ENCODE results near the gene BID. TPM values are rescaled to one million over a fixed set of nuclear protein-coding genes. Genes with fewer than 3 reads are reported as not detected.

The BID gene
- total RNA-seq, 1 donor from 2014 or later = 10.4 TPM

DNA sequence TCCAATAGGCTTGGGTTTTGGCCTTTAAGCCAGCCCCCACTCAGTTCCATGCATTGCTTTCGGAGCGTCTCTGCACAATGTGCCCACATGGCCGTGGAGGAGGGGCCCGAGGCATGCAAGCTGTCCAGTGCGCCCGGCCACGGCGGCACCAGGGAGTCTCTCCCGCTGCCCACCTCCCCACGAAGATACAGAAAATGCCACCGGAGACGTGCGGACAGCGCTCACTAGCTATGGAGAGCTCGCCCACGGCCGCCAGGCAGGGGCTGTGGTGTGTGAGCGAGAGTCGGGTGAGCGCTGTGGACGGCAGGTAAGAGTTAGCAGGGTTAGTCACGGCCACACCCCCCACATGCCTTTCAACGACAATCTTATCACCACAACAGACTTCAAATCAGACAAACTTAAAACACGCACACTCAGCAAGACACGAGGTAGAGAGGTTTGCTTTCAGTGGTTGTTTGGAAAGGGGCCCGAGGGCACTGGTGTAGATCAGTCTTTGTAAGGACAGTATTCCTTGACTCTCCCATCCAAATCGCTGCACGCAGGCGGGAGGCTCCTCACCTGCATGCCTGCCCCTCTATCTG, 18.7 kb upstream of the BID start:
- H3K27ac ChIP-seq (ENCODE audit: low read depth, low read length) = no peak overlapping the region
- H3K36me3 ChIP-seq (ENCODE audit: control insufficient read depth in 3 of 3, insufficient read depth in 3 of 3, low read length in 3 of 3) = peaks cover 39 to 47% (median 45%) of the 10 kb centered on the region in 3 donors
- no peaks in the 10 kb centered on the region for H3K4me1 ChIP-seq (ENCODE audit: control insufficient read depth in 3 of 3, insufficient read depth in 3 of 3, low read length in 3 of 3)
- no peaks in the 10 kb centered on the region for H3K27me3 ChIP-seq (ENCODE audit: control insufficient read depth in 3 of 3, insufficient read depth in 3 of 3, low read length in 3 of 3)
- no peak overlapping the region for H3K4me3 ChIP-seq (ENCODE audit: low read length in 3 of 3)
- no peak overlapping the region for H3K9ac ChIP-seq (ENCODE audit: low read depth in 1 of 3, low read length in 3 of 3)
- H3K9me3 ChIP-seq (ENCODE audit: control insufficient read depth in 3 of 3, low read length in 3 of 3) = no peaks in the 10 kb centered on the region

DNA sequence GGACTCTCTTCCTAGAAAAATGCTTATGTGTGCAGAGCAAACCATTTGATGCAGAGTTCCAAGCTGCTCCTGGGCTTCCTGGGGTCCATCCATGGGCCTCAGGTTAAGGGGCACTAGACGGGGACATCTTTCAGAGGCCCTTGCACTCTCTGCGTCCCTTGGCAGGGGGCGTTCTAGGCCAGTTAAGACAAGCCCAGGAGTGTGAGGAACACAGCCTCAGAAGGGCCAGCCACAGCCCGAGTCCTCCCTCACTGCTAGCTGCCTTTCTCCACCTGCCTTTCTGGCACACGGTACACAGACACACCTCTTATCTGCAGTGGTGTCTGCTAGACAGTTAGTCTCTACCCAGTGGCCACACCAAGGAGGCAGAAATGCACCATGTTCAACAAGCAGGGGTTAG, 18.0 kb upstream of the BID start:
- Histone ChIP-seq H3K36me3 (ENCODE audit: control insufficient read depth in 3 of 3, insufficient read depth in 3 of 3, low read length in 3 of 3) (peaks cover 40 to 47% (median 45%) of the 10 kb centered on the region in 3 donors), H3K9me3 (ENCODE audit: control insufficient read depth in 3 of 3, low read length in 3 of 3) (no peaks in the 10 kb centered on the region), H3K4me3 (ENCODE audit: low read length in 3 of 3) (no peak overlapping the region), H3K4me1 (ENCODE audit: control insufficient read depth in 3 of 3, insufficient read depth in 3 of 3, low read length in 3 of 3) (peaks cover 1 to 5% (median 2%) of the 10 kb centered on the region in 3 donors), H3K27ac (ENCODE audit: low read depth, low read length) (no peak overlapping the region), H3K9ac (ENCODE audit: low read depth in 1 of 3, low read length in 3 of 3) (no peak overlapping the region), H3K27me3 (ENCODE audit: control insufficient read depth in 3 of 3, insufficient read depth in 3 of 3, low read length in 3 of 3) (no peaks in the 10 kb centered on the region)

DNA sequence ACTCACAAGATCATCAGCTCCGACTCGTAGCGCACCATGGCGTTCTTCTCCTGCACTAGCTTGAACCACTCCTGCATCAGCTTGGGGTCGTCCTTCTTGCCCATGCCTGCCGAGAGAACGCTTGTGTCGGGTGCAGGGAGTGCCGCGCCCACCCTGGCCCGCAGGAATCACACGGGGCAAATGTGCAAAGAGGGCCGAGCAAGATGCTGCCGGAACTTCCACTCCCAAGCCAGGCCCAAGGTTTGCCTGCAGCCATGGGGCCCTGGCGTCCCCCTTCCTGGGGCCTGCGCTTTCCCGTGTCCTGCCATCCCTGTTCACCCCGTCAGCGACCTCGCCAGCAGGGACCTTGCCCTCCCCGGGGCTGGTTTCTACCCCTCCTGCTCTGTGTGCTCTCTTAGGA, 16.9 kb upstream of the BID start:
- H3K36me3 ChIP-seq (ENCODE audit: control insufficient read depth in 3 of 3, insufficient read depth in 3 of 3, low read length in 3 of 3) = peaks cover 33 to 42% (median 35%) of the 10 kb centered on the region in 3 donors
- H3K4me3 ChIP-seq (ENCODE audit: low read length in 3 of 3) = no peak overlapping the region
- H3K4me1 ChIP-seq (ENCODE audit: control insufficient read depth in 3 of 3, insufficient read depth in 3 of 3, low read length in 3 of 3) = peaks cover 12 to 16% (median 13%) of the 10 kb centered on the region in 3 donors
- H3K9me3 ChIP-seq (ENCODE audit: control insufficient read depth in 3 of 3, low read length in 3 of 3) = no peaks in the 10 kb centered on the region
- no peaks in the 10 kb centered on the region for H3K27me3 ChIP-seq (ENCODE audit: control insufficient read depth in 3 of 3, insufficient read depth in 3 of 3, low read length in 3 of 3)
- H3K27ac ChIP-seq (ENCODE audit: low read depth, low read length) = no peak overlapping the region
- no peak overlapping the region for H3K9ac ChIP-seq (ENCODE audit: low read depth in 1 of 3, low read length in 3 of 3)

DNA sequence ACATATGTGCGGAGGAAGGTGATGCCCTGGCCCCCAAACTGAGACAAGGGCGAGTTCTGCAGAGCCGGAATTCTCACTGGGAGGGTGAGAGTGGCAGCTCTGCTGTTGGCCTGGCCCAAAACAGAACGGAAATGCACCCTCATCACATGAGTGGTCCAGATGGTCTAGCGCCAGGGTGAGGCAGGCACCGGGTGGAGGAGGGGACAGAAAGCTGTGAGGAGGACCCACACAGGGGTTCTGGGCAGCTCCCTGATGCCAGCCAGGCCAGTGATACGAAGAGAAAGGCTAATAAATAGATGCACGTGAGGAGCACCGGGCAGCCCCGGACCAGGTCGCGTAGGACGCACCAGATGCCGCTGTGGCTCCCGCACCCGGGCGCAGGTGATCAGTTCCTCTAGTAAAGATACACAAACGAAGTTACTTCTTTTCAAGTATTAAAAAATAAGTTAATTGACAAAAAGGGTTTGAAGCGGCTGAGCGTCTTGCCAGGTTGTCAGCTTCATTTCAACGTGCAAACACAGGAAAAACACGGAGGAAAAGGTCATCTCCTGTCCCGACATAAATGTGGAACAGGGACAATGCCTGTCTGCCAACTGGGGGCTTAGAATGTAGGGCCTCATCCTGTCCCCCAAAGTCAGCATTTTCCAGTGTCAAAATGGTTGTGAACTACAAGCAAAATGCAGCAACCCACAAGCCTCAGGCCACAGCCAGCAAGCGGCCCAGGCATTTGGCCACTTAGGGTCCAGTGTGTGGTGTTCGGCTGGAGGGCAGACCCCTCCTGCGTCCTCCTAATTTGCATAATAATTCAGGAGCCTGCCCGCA, 15.3 kb upstream of the BID start:
- H3K9me3 ChIP-seq (ENCODE audit: control insufficient read depth in 3 of 3, low read length in 3 of 3) = no peaks in the 10 kb centered on the region
- no peak overlapping the region for H3K9ac ChIP-seq (ENCODE audit: low read depth in 1 of 3, low read length in 3 of 3)
- no peak overlapping the region for H3K4me3 ChIP-seq (ENCODE audit: low read length in 3 of 3)
- no peak overlapping the region for H3K27ac ChIP-seq (ENCODE audit: low read depth, low read length)
- peaks cover 13 to 22% (median 21%) of the 10 kb centered on the region in 3 donors for H3K4me1 ChIP-seq (ENCODE audit: control insufficient read depth in 3 of 3, insufficient read depth in 3 of 3, low read length in 3 of 3)
- H3K27me3 ChIP-seq (ENCODE audit: control insufficient read depth in 3 of 3, insufficient read depth in 3 of 3, low read length in 3 of 3) = no peaks in the 10 kb centered on the region
- peaks cover 27 to 39% (median 30%) of the 10 kb centered on the region in 3 donors for H3K36me3 ChIP-seq (ENCODE audit: control insufficient read depth in 3 of 3, insufficient read depth in 3 of 3, low read length in 3 of 3)

DNA sequence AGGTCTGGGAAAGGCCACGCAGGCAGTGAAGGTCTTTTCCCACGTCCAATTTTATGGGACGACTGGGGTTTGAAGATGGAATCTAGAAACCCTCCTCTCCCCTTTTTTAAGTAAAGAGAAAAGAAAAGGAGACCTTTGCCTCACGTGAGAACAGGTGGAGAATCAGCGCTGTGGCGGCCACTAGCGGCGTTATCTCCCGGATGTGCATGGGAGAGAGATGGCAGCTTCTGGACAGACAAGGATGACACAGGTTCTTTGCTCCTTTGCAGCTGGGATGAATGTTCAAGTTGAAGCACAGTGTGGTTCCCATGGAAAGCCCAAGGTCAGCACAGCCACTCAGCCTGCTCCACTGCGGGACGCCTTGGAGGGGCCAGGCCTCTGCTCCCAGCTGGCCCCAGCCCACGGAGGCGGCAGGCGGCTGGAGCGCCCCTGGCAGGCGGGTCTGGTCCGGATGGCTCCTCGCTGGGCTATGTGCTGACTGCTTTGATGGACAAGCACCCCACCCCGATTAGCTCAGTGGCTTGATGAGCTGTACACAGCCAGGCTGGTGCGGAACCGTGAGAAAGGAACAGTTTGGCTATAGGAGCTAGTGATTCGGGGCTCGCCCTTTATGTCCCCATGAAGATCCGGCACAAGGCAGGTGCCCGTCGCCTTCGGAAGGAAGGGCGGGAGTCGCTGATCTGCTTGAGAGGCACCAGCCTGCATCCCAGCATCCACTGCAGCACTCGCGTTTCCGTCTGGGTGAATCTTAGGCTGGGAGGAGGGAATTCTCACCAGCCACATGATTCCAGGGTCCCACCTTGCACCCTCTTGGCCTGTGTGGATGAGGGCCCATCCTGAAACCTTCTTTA, 14.5 kb upstream of the BID start:
- Histone ChIP-seq H3K4me3 (ENCODE audit: low read length in 3 of 3) (no peak overlapping the region), H3K9ac (ENCODE audit: low read depth in 1 of 3, low read length in 3 of 3) (no peak overlapping the region), H3K27ac (ENCODE audit: low read depth, low read length) (no peak overlapping the region), H3K4me1 (ENCODE audit: control insufficient read depth in 3 of 3, insufficient read depth in 3 of 3, low read length in 3 of 3) (peaks cover 13 to 22% (median 21%) of the 10 kb centered on the region in 3 donors), H3K9me3 (ENCODE audit: control insufficient read depth in 3 of 3, low read length in 3 of 3) (no peaks in the 10 kb centered on the region), H3K36me3 (ENCODE audit: control insufficient read depth in 3 of 3, insufficient read depth in 3 of 3, low read length in 3 of 3) (peaks cover 23 to 37% (median 30%) of the 10 kb centered on the region in 3 donors), H3K27me3 (ENCODE audit: control insufficient read depth in 3 of 3, insufficient read depth in 3 of 3, low read length in 3 of 3) (no peaks in the 10 kb centered on the region)

DNA sequence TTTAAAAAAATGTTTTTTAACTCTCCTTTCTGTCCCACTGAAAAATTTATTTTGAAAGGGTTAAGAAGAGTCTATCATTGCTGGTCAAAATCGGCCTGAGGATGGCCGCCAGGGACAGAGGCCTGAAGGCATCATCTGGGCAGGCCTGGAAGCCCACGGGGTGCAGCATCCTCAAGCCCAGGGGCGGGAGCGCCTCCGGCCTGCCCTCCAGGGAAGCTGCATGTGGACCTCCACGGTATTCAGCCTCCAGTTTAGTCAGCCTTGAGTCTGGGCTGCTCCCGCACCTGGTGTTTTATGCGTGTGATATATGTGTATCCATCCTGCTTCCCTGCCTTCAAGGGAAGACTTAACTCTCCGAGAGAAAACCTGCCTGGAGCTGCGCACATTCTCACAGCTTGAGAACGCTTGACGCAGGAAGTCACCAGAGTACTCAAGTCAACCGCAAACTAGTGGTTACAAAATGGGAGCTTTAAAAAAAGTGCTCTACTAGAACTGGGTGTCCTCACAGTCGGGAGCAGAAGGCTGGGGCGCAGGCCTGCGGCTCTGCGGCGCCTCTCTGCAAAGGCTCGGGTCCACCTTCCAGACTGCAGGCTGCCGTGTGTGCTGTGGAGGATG, 13.6 kb upstream of the BID start:
- no peak overlapping the region for H3K27ac ChIP-seq (ENCODE audit: low read depth, low read length)

DNA sequence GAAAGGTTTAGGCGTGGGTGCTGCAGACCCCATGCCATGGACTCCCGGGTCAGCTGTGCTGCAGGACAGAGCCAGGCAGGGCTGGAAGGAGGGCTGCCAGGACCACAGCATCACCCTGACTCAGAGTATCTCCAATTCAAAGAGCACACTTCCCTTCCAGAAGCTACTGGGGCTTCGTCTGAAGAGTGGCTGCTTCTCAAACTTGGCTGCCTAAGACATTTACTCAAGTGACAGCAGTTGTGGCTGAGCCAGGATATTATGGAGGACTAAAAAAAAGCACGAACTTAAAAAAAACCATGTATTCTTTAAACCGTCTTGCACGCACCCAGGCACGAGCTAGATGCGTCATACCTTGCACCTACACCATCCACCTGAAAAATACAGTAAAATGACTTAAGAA, 13.0 kb upstream of the BID start:
- H3K4me3 ChIP-seq (ENCODE audit: low read length in 3 of 3) = peak overlapping the region; percentile 10 to 54 (median 27)
- H3K36me3 ChIP-seq (ENCODE audit: control insufficient read depth in 3 of 3, insufficient read depth in 3 of 3, low read length in 3 of 3) = peaks cover 21 to 27% (median 23%) of the 10 kb centered on the region in 3 donors
- H3K9me3 ChIP-seq (ENCODE audit: control insufficient read depth in 3 of 3, low read length in 3 of 3) = no peaks in the 10 kb centered on the region
- peaks cover 13 to 22% (median 21%) of the 10 kb centered on the region in 3 donors for H3K4me1 ChIP-seq (ENCODE audit: control insufficient read depth in 3 of 3, insufficient read depth in 3 of 3, low read length in 3 of 3)
- peak overlapping the region in 1 of 3 donors; percentile 66 for H3K9ac ChIP-seq (ENCODE audit: low read depth in 1 of 3, low read length in 3 of 3)
- peak overlapping the region; percentile 51 for H3K27ac ChIP-seq (ENCODE audit: low read depth, low read length)
- H3K27me3 ChIP-seq (ENCODE audit: control insufficient read depth in 3 of 3, insufficient read depth in 3 of 3, low read length in 3 of 3) = no peaks in the 10 kb centered on the region

More for the DNA sequence above, 13.6 kb upstream of the BID start:
- H3K9me3 ChIP-seq (ENCODE audit: control insufficient read depth in 3 of 3, low read length in 3 of 3) = no peaks in the 10 kb centered on the region
- no peak overlapping the region for H3K4me3 ChIP-seq (ENCODE audit: low read length in 3 of 3)
- H3K4me1 ChIP-seq (ENCODE audit: control insufficient read depth in 3 of 3, insufficient read depth in 3 of 3, low read length in 3 of 3) = peaks cover 13 to 22% (median 21%) of the 10 kb centered on the region in 3 donors
- H3K27me3 ChIP-seq (ENCODE audit: control insufficient read depth in 3 of 3, insufficient read depth in 3 of 3, low read length in 3 of 3) = no peaks in the 10 kb centered on the region
- H3K9ac ChIP-seq (ENCODE audit: low read depth in 1 of 3, low read length in 3 of 3) = peak overlapping the region in 1 of 3 donors; percentile 8
- H3K36me3 ChIP-seq (ENCODE audit: control insufficient read depth in 3 of 3, insufficient read depth in 3 of 3, low read length in 3 of 3) = peaks cover 23 to 32% (median 27%) of the 10 kb centered on the region in 3 donors

DNA sequence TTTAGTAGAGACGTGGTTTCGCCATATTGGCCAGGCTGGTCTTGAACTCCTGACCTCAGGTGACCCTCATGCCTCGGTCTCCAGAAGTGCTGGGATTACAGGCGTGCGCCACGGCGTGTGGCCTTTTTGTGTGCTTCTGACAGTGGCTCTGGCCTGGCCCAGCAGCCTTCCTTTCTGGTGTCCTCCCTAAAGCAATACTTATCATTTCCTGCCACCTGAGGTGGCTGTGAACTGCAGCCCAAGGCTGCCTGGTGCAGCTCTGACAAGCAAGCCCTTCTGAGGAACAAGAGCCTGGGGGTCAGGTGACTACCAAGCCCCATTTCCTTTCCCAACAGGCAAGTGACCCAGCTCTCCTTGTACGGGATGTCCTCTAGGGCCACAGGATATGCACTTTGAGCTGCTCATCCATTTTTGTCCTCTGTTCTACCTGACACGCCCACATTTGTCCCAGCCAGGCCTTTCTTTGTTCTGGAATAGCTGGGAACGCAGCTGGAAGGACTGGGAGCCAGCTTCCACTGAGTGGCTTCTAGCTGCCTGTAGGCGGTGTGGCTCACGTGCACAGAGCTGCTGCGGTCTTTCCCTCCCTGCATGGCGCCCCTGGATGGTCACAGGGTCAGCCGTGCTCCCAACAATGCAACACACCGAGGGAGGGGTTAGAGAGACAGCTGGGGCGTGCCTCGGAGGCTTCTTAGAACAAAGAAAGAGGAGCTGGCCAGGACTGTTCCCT, 12.3 kb upstream of the BID start:
- peak overlapping the region in 1 of 3 donors; percentile 66 for H3K9ac ChIP-seq (ENCODE audit: low read depth in 1 of 3, low read length in 3 of 3)
- H3K36me3 ChIP-seq (ENCODE audit: control insufficient read depth in 3 of 3, insufficient read depth in 3 of 3, low read length in 3 of 3) = peaks cover 19 to 27% (median 21%) of the 10 kb centered on the region in 3 donors
- H3K4me1 ChIP-seq (ENCODE audit: control insufficient read depth in 3 of 3, insufficient read depth in 3 of 3, low read length in 3 of 3) = peaks cover 13 to 26% (median 24%) of the 10 kb centered on the region in 3 donors
- H3K27ac ChIP-seq (ENCODE audit: low read depth, low read length) = peak overlapping the region; percentile 51
- H3K4me3 ChIP-seq (ENCODE audit: low read length in 3 of 3) = peak overlapping the region; percentile 10 to 54 (median 27)
- H3K27me3 ChIP-seq (ENCODE audit: control insufficient read depth in 3 of 3, insufficient read depth in 3 of 3, low read length in 3 of 3) = no peaks in the 10 kb centered on the region
- no peaks in the 10 kb centered on the region for H3K9me3 ChIP-seq (ENCODE audit: control insufficient read depth in 3 of 3, low read length in 3 of 3)

All from skeletal muscle tissue (tissue), 4 donors.